Measurements from ENCODE around the gene SYT3. TPM values are rescaled to one million over a fixed set of nuclear protein-coding genes. Genes with fewer than 3 reads are reported as not detected.

The SYT3 gene
- total and polyA plus RNA-seq, 7 donors: under 0.01 to 0.66 (median 0.37) TPM; not detected in 1

DNA sequence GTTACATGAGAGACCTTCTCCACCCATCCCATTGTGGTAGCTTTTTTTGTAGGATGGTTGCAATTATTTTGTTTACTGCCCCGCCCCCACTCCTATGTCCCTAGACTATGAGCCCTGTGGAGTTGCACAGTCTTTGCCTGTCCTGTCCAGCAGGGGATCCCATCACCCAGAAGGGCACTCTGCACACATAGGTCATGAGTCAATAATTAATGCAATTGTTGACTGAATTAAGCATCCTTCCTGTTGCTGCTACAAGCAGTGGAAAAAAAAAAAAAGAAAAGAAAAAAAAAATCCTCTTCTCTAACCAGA, 23.8 kb upstream of the SYT3 start:
- no peak for DNase-seq
- Histone ChIP-seq H3K9me3 (no peaks in the 10 kb centered on the region), H3K4me3 (no peak overlapping the region), H3K27ac (no peak overlapping the region), H3K27me3 (peaks cover 43 to 94% (median 68%) of the 10 kb centered on the region in 3 donors), H3K4me1 (peaks cover 0 to 34% (median 17%) of the 10 kb centered on the region in 4 donors), H3K36me3 (no peaks in the 10 kb centered on the region)
- WGBS, 2 donors: 64 to 86% methylated on average over 1 of the region's 1 CpG
- TF ChIP-seq, protein P1, sequence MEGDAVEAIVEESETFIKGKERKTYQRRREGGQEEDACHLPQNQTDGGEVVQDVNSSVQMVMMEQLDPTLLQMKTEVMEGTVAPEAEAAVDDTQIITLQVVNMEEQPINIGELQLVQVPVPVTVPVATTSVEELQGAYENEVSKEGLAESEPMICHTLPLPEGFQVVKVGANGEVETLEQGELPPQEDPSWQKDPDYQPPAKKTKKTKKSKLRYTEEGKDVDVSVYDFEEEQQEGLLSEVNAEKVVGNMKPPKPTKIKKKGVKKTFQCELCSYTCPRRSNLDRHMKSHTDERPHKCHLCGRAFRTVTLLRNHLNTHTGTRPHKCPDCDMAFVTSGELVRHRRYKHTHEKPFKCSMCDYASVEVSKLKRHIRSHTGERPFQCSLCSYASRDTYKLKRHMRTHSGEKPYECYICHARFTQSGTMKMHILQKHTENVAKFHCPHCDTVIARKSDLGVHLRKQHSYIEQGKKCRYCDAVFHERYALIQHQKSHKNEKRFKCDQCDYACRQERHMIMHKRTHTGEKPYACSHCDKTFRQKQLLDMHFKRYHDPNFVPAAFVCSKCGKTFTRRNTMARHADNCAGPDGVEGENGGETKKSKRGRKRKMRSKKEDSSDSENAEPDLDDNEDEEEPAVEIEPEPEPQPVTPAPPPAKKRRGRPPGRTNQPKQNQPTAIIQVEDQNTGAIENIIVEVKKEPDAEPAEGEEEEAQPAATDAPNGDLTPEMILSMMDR (IDR thresholded peaks at IDR 0.05): no peak
- no peak for TF ChIP-seq POLR2AphosphoS5 (IDR thresholded peaks at IDR 0.05)
- no peak for TF ChIP-seq POLR2A (IDR thresholded peaks at IDR 0.05)
- TF ChIP-seq EP300 (IDR thresholded peaks at IDR 0.05): no peak
- intact Hi-C loops (cut with DNase I): no loop called here

DNA sequence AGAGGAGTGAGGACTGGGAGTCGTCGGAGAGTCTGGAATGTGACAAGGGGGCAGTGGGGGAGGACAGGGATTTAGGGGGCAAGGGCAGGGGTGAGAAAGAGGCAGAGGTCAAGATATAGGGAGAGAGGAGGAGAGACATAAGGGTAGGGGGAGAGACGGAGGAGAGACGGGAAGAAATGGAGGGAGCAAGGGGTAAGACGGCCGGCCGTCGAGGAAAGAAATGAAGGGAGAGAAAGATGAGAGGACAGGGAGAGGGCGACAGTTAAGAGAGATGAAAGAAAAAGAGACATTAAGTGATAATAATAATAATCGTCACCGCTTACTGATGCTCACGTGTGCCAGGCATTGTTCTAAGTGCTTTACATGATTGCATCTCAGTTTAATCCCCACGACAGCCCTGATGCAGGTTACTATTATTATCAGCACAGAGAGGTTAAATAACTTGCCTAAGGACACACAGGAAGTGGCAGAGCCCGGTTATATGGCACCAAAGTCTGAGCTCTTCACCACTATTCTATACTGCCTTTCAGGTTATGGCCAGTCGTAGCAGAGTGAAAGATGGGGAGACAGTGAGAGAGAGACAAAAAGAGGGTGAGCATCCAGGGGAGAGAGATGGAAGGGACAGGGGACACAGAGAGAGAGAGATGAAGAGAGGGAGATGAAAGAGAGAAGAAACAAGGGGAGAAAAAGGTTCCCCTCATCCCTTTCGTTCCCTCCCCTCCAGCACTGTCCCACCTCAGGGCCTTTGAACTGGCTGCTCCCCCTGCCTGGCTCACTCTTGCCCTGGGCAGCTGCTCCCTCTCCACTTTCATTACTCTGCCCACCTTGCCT, 23.2 kb upstream of the SYT3 start:
- DNase-seq: no peak
- H3K9me3 ChIP-seq: peaks cover 0 to 3% (median 0%) of the 10 kb centered on the region in 4 donors
- H3K4me3 ChIP-seq: no peak overlapping the region
- no peaks in the 10 kb centered on the region for H3K36me3 ChIP-seq
- 59 to 66% methylated on average over 16 of the region's 16 CpGs for WGBS, 2 donors
- peaks cover 0 to 34% (median 20%) of the 10 kb centered on the region in 4 donors for H3K4me1 ChIP-seq
- peaks cover 39 to 94% (median 68%) of the 10 kb centered on the region in 3 donors for H3K27me3 ChIP-seq
- H3K27ac ChIP-seq: no peak overlapping the region
- intact Hi-C loops (cut with DNase I): no loop called here
- TF ChIP-seq POLR2A (IDR thresholded peaks at IDR 0.05) (no peak), EP300 (IDR thresholded peaks at IDR 0.05) (no peak), POLR2AphosphoS5 (IDR thresholded peaks at IDR 0.05) (no peak)
- TF ChIP-seq, protein P1 (IDR thresholded peaks at IDR 0.05): no peak

DNA sequence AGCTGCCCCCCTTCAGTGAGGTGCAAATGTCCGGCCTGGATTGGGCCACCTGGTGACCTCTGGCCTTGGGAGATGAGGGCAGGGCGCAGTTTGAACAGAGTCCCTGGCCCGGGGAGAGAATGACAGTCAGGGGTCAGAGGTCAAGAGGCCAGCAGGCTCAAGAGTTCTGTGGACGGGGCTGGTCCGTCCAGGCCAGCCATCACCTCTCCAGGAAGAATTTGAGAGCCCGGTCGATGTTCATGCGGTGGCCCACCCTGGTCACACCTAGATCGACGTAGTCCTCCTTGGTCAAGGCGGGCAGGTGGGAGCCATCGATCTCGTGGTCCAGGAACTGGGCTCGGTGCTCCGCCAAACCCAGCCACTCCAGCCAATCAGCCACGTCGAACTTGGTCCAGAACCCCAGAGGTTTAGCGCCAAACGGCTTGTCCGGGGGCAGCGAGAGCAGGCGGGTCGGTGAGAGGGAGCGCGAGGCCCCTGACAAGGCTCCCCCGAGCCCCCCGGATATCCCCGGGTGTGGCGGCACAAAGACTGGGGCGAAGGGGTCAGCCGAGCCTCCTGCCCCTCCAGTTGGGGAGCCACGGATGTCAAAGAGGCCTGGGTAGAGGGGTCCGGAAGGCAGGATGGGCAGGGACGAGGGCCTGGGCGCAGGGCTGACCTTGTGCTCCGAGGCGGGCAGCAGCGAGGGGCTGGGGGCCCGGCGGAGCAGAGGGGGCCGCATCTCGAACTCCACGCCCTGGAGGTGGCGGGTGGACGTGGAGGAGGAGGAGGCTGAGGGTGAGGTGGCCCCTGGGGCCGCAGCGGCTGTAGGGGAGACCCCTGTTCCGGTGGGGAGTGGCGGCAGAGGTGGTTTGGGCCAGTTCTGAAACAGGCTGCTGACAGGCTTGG, 22.3 kb upstream of the SYT3 start:
- 68 to 70% methylated on average over 49 of the region's 49 CpGs for WGBS, 2 donors
- TF ChIP-seq EP300 (IDR thresholded peaks at IDR 0.05) (no peak), POLR2A (IDR thresholded peaks at IDR 0.05) (no peak), POLR2AphosphoS5 (IDR thresholded peaks at IDR 0.05) (no peak)
- TF ChIP-seq, protein P1 (IDR thresholded peaks at IDR 0.05): no peak
- intact Hi-C loops (cut with DNase I): no loop called here

DNA sequence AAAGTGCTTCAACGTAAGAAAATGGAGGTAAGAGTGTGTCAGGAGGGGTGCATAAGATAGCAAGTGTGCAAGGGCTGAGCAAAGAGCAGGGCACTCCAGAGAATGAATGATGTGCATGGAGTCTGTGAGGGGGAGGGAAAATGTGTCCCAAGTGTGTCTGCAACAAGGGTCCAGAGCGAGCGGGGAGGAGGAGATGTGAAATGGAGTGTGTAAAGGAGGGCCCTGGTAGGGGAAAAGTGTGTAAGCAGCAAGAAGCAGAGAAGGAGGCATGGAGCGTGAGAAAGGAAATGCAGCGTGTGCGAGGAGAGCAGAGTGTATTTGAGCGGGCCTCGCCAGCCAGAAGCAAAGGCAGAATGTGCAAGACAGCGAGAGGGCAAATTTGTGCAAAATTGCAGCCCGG, 21.3 kb upstream of the SYT3 start:
- no peak overlapping the region for H3K27ac ChIP-seq
- TF ChIP-seq EP300 (IDR thresholded peaks at IDR 0.05) (no peak), POLR2AphosphoS5 (IDR thresholded peaks at IDR 0.05) (no peak), POLR2A (IDR thresholded peaks at IDR 0.05) (no peak)
- TF ChIP-seq, protein P1 (IDR thresholded peaks at IDR 0.05): no peak
- H3K9me3 ChIP-seq: peaks cover 0 to 3% (median 0%) of the 10 kb centered on the region in 4 donors
- 78% methylated on average over 10 of the region's 10 CpGs for WGBS, 2 donors
- peaks cover 21 to 94% (median 67%) of the 10 kb centered on the region in 3 donors for H3K27me3 ChIP-seq
- peaks cover 0 to 19% (median 16%) of the 10 kb centered on the region in 4 donors for H3K4me1 ChIP-seq
- H3K36me3 ChIP-seq: no peaks in the 10 kb centered on the region
- no peak for DNase-seq
- H3K4me3 ChIP-seq: no peak overlapping the region
- intact Hi-C loops (cut with DNase I): no loop called here

More for the DNA sequence above, 22.3 kb upstream of the SYT3 start:
- H3K36me3 ChIP-seq: no peaks in the 10 kb centered on the region
- H3K4me1 ChIP-seq: peaks cover 0 to 26% (median 18%) of the 10 kb centered on the region in 4 donors
- H3K4me3 ChIP-seq: no peak overlapping the region
- peaks cover 0 to 3% (median 0%) of the 10 kb centered on the region in 4 donors for H3K9me3 ChIP-seq
- no peak overlapping the region for H3K27ac ChIP-seq
- no peak for DNase-seq
- H3K27me3 ChIP-seq: peaks cover 30 to 94% (median 68%) of the 10 kb centered on the region in 3 donors

Measured in sigmoid colon (tissue), 7 donors.